AG04450 (cell line): Measurements from ENCODE around the gene DZIP3. TPM values are rescaled to one million over a fixed set of nuclear protein-coding genes. Genes with fewer than 3 reads are reported as not detected.
A peak's percentile ranks its signal among the peaks of the same experiment; 100 is the strongest.

Source experiments
- CTCF ChIA-PET: fragments of 300-600, 350-600 bp; formaldehyde crosslinking; extraction: SDS; loops from one replicate; lab custom pipeline; 2022; ENCODE audit warnings: antibody characterized with exemption, inconsistent platforms; lab: Charles Lee
- POLR2A ChIA-PET: fragments of 350-600 bp; formaldehyde crosslinking; extraction: SDS; loops from one replicate; lab custom pipeline; 2021; ENCODE audit warnings: antibody characterized with exemption, inconsistent platforms; lab: Yijun Ruan, JAX
- DNase-seq: peaks from one replicate; pipeline ENCODE4 v3.0.0-alpha.2; 2011; ENCODE audit warnings: low read depth, low spot score
- H3K27ac ChIP-seq: one replicate; pipeline ENCODE4 v1.5.1; 2012; ENCODE audit warnings: low read depth, low read length, control low read depth
- H3K27me3 ChIP-seq: one replicate; pipeline ENCODE4 v1.6.0; 2012; ENCODE audit warnings: low read length; ENCODE audit not compliant: control insufficient read depth, insufficient read depth
- H3K4me3 ChIP-seq: 2 replicates; pipeline ENCODE4 v1.5.1; 2011; ENCODE audit warnings: mild to moderate bottlenecking, low read depth, low read length, control low read depth
- H3K9me3 ChIP-seq: 2 replicates; pipeline ENCODE4 v1.5.1; 2012; ENCODE audit warnings: low read length; ENCODE audit not compliant: control insufficient read depth, insufficient read depth
- polyA plus RNA-seq: library from polyadenylated mRNA; depleted of rRNA; stranded (reverse); fragments of >200 nt; gene quantifications from 2 replicates; pipeline ENCODE4 v1.2.3, GENCODE V29; 2011
- TF ChIP-seq, protein P1 (sequence below): IDR thresholded peaks from 2 replicates; pipeline ENCODE4 v1.5.1; 2011; ENCODE audit warnings: low read depth, low read length, control low read depth, inconsistent platforms

DZIP3 gene
- polyA plus RNA-seq, 1 experiment: 17.8 TPM

- Histone ChIP-seq H3K27ac (no peak overlapping the region), H3K4me3 (no peak overlapping the region), H3K9me3 (no peaks in the 10 kb centered on the region), H3K27me3 (no peaks in the 10 kb centered on the region)
- no peak for DNase-seq
- TF ChIP-seq, protein P1, sequence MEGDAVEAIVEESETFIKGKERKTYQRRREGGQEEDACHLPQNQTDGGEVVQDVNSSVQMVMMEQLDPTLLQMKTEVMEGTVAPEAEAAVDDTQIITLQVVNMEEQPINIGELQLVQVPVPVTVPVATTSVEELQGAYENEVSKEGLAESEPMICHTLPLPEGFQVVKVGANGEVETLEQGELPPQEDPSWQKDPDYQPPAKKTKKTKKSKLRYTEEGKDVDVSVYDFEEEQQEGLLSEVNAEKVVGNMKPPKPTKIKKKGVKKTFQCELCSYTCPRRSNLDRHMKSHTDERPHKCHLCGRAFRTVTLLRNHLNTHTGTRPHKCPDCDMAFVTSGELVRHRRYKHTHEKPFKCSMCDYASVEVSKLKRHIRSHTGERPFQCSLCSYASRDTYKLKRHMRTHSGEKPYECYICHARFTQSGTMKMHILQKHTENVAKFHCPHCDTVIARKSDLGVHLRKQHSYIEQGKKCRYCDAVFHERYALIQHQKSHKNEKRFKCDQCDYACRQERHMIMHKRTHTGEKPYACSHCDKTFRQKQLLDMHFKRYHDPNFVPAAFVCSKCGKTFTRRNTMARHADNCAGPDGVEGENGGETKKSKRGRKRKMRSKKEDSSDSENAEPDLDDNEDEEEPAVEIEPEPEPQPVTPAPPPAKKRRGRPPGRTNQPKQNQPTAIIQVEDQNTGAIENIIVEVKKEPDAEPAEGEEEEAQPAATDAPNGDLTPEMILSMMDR: no peak
- ChIA-PET POLR2A (no interaction called here), CTCF (no interaction called here)
Measured at GRCh38 chr3:108548886-108549285, 40.6 kb upstream of the DZIP3 start.

- CTCF ChIA-PET: interaction anchor here (0.5 to 5.1 kb wide), 45 partner anchors 9 to 1316 kb away, joined by 3 to 193 read pairs (median 5); partner anchors contain the start of genes CIP2A and DZIP3
- H3K9me3 ChIP-seq: no peaks in the 10 kb centered on the region
- no peak overlapping the region for H3K27ac ChIP-seq
- no peak overlapping the region for H3K4me3 ChIP-seq
- no peaks in the 10 kb centered on the region for H3K27me3 ChIP-seq
- TF ChIP-seq, protein P1: peak; percentile 53
- POLR2A ChIA-PET: no interaction called here
- DNase-seq: peak; percentile 4
Measured at GRCh38 chr3:108552267-108553159, 37.0 kb upstream of the DZIP3 start.

- CTCF ChIA-PET: interaction anchor here (1.0 to 5.1 kb wide), 7 partner anchors 8 to 360 kb away, joined by 3 to 193 read pairs (median 5); no protein-coding TSS in a partner anchor
- Histone ChIP-seq H3K4me3 (no peak overlapping the region), H3K27ac (no peak overlapping the region), H3K27me3 (no peaks in the 10 kb centered on the region), H3K9me3 (no peaks in the 10 kb centered on the region)
- TF ChIP-seq, protein P1: no peak
- no peak for DNase-seq
- POLR2A ChIA-PET: no interaction called here
Measured at GRCh38 chr3:108554229-108554628, 35.3 kb upstream of the DZIP3 start.

- no peak for DNase-seq
- H3K27ac ChIP-seq: no peak overlapping the region
- CTCF ChIA-PET: interaction anchor here (0.6 to 5.1 kb wide), 7 partner anchors 8 to 627 kb away, joined by 3 to 193 read pairs (median 3); no protein-coding TSS in a partner anchor
Measured at GRCh38 chr3:108554913-108555571, 34.5 kb upstream of the DZIP3 start.

More at GRCh38 chr3:108554913-108555571, 34.5 kb upstream of the DZIP3 start:
- Histone ChIP-seq H3K4me3 (no peak overlapping the region), H3K9me3 (no peaks in the 10 kb centered on the region), H3K27me3 (no peaks in the 10 kb centered on the region)
- TF ChIP-seq, protein P1: no peak
- POLR2A ChIA-PET: no interaction called here
